AML-193 (cell line): ENCODE measurements around the gene HPN.
"Not testable (repeated sequence)": the region's sequence is repeated elsewhere in the genome, so short reads cannot be mapped to it uniquely, and the experiment has no call there.

ENCODE experiments used
- DNase-seq, 2 experiments: peaks; one replicate each; lab custom pipeline; 2025; lab: John Stamatoyannopoulos, UW

The HPN gene

DNA sequence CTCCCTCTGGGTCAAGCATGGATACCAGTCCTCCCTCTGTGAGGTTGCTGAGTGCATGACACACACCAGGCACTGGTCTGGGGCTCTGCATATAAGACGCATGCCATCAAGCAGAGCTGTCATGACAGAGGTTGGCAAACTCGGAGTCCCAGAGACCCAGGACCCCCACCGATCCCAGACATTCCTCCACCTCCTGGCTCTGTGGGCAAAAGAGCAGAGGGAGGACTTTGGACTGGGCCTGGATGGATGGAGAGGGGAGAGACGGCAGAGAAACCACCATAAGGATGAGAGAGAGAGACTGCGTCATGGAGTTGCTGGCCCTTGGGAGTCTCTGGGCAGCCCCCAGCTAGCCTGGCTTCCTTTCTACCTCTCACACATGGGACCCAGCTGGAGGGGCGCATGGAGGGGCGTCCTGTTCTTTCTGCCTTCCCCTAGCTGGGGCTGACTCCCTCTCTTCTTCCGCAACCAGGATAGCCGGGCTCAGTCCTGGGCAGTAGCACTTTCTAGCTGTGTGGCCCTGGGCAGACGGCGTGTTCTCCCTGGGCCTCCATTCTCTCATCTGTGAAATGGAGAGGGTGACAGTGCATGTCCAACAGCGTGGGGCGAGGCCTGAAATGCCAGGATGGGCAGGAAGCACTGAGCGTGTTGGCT lies 1.6 kb downstream of the HPN start:
- DNase-seq, result no peak

DNA sequence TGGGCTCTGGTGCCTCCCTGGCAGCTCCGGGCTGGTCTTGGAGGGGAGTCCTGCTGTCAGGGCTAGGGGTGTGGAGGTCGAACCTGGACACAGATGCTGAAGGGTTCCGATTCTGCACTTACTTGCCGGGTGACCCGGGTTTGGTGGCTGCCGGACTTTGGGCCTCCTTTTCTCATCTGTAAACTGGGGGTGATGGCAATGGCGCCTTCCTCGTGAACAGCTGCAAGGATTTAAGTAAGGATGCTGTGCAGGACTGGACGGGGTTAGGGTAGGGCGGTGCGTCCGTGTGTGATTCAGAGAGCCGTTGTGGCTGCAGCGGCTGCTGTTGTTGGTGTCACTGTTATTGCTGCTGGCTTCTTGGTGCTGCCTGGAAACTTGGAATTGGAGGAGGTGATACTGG lies 2.4 kb downstream of the HPN start:
- no peak for DNase-seq

DNA sequence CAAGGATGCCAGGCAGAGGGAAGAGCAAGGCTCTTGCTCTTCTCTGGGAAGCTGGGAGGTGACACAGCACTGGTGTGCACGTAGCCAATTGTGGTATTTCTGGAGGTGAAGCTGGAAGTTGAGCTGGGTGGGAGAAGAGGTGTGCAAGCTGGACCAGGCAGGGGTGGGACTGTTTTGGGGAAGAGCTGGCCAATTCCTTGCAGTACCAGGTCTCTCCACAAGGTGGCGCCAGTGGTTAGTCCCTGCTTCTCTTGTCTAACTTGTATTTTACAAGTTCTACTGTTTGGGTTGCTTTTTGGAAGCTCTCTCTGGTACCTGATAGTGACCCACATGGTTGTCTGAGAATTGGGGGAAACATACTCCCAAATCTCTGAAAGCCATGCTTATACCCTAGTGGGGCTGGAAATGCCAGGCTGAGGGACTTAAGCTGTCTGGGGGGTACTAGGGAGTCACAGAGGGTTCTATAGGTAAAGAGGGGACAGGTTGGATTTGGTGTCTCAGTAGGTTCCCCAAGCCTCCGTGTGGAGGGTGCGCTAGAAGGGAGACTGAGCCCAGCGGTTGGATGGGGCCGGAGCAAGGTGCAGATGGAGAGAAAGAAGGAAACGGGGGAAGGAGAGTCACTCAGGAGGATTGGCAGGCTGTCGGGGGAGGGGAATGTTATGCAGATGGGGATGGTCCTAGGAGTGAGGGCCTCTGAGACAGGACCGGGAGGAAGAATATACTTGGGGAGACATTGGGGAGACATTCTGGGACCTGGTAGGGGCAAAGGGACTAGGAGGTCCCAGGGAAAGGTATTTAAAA lies 3.0 kb downstream of the HPN start:
- peak; percentile 12 to 31 for DNase-seq

DNA sequence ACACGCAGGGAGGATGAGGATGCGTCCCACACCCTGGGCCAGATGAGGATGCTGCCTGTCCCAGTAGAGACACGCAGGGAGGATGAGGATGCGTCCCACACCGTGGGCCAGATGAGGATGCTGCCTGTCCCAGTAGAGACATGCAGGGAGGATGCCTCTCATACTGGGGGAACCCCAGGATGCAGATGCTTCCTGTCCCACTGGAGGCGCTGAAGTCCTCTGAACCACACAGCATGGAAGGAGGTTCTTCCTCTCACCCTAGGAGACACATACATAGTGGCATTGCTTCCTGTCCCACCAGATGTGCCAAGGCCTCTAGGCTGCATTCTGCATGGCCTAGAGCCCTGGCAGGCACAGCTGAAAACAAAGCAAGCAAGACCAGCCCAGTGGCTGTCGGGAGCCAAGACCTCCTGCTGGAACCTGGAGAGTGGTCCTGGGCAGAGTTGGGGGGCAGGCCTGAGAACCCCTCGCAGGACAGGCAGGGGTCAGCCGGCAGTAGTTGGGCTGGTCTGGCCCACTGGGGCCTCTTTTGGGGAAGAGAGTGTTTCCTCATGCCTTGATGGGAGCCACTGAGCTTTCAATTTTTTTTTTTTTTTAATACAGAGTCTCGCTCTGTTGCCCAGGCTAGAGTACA lies 4.3 kb downstream of the HPN start:
- DNase-seq, result peak; percentile 70 to 80

DNA sequence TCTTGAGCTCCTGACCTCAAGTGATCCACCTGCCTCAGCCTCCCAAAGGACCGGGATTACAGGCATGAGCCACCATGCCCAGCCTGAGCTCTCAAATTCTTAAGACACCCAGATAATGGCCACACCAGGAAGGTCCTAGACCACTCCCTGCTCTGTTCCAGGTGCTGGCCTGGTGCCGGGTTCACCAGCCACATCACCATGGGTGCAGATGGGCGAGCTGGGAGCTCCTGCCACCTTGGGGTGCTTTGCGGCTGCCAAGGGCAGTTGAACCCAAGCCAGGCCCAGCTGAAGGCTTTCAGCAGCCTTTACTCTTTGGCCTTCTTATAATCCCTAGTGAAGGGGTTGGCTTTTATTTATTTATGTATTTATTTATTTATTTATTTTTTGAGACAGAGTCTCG lies 4.9 kb downstream of the HPN start:
- no peak for DNase-seq

DNA sequence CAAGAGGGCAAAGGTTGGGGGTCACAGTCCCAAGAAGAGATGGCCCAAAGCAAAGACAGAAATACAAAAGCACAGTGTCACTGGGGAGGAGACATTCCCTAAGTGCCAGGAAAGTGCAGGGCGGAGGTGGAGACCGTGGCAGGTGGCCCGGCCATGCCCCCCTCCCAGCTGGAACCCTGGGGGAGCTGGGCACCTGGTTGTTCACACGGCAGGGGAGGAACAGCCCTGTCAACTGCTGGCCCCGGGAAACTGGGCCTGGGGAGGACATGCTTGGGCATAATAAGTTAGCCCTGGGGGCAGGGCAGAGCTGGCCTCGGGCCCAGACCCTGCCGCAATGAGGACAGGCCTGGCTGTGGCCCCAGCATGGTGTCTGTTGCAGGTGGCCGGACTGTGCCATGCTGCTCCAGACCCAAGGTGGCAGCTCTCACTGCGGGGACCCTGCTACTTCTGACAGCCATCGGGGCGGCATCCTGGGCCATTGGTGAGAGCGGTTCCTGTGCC lies 7.4 kb downstream of the HPN start:
- DNase-seq, result no peak

DNA sequence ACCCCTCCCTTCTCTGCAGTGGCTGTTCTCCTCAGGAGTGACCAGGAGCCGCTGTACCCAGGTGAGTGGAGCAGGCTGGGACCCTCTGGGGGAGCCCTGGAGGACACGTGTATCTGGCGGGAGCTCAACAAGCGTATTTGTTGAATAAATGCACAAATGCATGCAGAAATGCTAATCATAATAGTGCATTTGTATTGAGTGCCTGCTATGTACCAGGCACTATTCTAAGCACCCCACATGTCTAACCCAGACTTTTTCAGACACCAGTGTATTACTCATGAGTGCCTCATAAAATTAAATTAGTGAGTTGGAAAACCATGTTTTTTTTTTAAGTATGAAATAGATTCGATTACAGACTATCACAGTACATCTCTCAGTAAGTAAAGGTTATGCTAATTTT lies 7.9 kb downstream of the HPN start:
- DNase-seq, result no peak

DNA sequence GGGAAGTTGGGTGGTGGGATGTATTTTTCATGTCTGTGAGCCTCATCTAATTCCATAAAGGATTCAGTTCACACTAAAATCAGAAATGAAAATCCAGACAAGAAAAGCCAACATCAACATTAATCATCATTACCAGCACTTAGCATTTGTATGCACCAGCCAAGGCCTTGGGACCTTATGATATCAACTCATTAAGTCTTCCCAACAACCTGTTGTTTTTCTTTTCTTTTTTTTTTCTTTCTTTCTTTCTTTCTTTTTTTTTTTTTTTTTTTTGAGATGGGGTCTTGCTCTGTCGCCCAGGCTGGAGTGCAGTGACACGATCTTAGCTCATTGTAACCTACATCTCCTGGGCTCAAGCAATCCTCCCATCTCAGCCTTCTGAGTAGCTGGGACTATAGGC lies 9.1 kb downstream of the HPN start:
- not testable (repeated sequence) for DNase-seq

DNA sequence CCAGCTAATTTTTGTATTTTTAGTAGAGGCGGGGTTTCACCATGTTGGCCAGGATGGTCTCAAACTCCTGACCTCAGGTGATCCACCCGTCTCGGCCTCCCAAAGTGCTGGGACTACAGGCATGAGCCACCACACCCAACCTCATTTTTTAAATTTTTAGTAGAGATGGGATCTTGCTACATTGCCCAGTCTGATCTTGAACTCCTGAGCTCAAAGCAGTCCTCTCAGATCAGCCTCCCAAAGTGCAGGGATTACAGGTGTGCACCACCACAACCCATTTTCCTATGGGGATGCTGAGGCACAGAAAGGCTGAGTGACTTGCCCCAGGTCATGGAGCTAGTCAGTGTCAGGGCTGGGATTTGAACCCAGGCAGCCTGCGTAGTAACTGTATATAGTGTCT lies 9.7 kb downstream of the HPN start:
- DNase-seq, result not testable (repeated sequence)

DNA sequence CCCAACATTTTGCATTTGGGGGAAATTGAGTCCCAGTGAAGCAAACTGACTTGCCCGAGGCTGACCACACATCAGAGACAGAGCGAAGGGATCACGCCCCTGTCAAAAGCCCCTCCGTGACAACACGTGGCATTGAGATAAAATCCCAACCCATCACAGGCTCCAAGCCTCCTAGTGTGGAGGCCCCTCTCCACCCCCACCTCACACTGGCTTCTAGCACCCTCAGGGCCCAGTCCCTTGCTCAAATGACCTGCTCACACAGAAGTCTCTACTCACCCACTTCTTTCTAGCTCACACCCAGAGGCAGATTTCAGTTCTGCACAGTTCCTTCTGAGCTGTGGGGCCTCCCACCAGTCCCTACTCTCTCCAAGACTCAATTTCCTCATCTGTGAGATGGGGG lies 10.3 kb downstream of the HPN start:
- DNase-seq, result no peak

DNA sequence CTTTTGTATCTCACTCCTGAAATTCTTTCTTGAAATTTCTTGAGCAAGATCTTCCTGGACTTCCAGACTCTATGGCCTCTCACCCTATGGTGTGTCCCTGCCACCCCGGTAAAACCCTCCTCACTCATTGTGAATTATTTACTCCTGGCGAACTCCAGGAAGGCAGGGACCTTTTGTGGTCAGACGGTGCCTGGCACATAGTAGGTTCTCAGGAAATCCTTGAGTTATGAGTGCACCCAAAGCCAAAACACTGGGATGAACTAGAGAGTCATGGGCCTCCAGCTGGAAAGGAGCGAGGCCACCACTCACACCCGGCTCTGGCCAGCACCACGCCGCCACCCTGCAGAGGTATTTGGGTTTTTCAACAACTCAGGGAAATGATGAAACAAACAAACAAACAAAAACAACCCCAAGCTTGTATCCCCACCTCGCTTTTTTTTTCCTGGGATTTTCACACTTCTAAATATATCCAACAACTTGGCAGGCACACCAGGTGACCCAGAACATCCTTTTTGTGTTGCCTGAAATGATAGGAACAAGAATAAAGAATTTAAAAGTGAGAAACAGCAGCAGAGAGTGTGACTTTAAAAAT lies 11.2 kb downstream of the HPN start:
- DNase-seq, result no peak

DNA sequence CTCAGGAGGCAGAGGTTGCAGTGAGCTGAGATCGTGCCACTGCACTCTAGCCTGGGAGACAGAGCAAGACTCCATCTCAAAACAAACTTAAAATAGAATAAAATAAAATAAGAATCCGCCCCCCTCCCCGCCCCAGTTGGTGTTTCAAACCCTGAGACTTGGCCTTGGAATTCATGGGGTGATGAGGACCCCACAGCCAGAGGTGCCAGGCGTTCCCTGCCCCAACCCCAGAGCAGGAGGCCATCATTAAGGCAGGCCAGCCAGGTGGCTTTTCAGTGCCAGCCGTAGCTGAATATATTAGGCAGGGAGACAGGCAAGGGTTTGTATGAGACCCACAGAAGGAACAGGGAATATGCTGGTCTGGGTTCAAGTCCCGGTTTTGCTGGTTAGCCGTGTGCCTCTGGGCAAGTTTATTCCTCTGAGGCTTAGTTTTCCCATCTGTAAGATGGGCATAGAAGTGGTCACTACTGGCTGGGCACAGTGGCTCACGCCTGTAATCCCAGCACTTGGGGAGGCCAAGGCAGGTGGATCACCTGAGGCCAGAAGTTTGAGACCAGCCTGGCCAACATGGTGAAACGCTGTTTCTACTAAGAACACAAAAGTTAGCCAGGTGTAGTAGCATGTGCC lies 12.3 kb downstream of the HPN start:
- no peak for DNase-seq

DNA sequence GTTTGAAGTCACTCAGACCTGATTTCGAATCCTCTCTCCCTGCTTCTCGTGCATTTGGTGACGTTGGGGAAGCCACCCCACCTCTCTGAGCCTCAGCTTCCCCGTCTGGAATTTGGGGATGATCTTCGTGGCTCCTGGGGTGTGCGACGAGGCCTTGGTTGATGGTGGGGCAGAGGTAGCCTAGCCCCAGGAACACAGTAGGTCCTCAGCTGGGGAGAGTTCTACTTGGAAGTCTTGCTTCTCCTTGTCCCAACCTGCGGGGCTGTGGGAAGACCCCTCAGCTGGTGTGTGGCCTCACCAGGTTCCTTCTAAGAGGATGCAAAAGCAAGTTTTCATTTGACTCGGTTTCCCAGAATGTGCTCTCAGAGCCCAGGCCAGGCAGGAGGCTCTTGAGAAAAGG lies 13.1 kb downstream of the HPN start:
- no peak for DNase-seq

DNA sequence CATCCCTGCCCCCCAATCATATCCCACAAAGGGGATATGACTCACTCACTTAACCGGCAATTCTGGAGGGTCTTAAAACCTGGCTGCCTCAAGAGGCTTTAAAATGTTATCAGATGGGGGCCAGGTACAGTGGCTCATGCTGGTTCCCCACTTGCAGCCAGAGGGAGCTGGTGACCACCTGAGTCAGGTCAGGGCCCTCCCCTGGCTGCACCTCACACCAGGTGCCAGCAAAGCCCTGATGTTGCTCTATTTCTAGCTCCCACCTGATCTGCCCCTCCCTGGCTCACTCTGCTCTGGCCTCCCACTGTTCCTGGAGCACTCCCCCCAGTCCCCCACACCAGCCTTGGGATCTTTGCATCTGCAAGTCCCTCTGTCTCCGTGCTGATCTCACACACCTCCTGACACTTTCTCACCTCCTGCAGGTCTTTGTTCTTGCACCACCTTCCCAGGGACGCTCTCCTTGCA lies 14.2 kb downstream of the HPN start:
- no peak for DNase-seq

DNA sequence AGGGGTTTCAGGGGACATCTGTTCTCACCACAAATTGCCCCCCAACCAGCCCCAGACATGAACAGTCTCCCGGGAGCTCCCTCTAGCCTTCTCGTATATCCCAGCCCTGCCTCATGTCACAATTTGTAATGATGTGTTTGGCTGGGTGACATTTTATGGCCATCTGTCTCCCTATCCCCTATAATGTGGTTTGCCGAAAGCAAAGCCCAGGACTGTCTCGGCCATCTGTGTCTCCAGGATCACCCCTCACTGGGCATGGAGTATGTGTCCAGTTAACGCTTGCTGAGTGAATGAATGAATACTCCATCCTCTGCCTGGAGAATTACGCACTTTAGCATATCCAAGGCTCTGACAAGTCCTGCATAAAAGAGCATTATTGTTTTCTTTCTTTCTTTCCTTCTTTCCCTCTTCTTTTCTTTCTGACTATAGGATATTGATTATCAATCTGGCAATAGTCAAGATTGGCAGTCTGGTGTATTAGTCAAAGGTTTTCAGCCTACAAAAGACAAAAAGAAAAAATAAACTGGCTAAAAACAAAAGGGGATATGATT lies 15.1 kb downstream of the HPN start:
- DNase-seq, result no peak

DNA sequence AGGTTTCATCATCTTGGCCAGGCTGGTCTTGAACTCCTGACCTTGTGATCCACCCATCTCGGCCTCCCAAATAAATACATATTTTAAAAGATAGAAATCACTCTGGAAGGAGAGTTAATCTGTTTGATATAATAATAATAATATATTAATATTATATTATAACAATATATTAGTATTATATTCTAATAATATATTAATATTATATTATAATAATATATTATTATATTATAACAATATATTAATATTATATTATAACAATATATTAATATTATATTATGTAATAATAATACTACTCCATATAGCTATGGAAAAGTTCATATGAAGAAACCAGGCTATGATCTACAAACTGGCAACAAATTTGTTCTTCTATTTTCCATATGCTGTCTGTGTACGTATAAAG lies 16.8 kb downstream of the HPN start:
- DNase-seq, result no peak

DNA sequence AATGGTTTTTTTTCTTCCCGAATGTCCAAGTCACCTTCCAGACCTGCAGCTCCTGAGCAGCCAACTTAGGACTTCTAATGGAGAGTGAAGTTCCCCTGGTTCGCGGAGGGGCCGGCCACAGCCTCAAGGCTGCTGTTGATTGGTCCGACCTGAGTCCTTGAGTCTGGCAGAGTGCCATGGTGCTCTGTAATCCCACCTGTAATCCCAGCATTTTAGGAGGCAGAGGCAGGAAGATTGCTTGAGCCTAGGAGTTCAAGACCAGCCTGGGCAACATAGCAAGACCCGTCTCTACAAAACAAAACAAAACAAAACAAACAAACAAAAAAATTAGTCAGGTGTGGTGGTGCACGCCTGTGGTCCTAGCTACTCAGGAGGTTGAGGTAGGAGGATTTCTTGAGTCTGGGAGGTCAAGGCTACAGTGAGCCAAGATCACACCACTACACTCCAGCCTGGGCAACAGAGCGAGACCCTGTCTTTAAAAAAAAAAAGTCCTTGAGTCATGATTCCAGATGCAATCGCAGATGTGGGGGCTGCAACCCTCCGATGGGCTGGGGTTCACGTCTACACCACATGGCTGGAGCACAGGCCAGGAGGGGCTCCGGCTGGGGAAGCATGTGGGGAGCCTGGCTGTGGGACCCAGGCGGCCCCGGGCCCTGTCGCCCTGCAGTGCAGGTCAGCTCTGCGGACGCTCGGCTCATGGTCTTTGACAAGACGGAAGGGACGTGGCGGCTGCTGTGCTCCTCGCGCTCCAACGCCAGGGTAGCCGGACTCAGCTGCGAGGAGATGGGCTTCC lies 17.7 kb downstream of the HPN start:
- DNase-seq, result no peak

DNA sequence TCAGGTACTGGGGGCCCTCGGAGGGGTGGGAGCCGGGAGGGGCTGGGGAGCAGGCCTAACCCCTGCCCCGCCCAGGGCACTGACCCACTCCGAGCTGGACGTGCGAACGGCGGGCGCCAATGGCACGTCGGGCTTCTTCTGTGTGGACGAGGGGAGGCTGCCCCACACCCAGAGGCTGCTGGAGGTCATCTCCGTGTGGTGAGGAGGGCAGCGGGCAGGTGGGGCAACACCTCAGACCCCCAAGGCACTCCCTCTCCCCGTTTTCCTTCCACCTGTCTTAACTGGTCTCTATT lies 18.2 kb downstream of the HPN start:
- no peak for DNase-seq

DNA sequence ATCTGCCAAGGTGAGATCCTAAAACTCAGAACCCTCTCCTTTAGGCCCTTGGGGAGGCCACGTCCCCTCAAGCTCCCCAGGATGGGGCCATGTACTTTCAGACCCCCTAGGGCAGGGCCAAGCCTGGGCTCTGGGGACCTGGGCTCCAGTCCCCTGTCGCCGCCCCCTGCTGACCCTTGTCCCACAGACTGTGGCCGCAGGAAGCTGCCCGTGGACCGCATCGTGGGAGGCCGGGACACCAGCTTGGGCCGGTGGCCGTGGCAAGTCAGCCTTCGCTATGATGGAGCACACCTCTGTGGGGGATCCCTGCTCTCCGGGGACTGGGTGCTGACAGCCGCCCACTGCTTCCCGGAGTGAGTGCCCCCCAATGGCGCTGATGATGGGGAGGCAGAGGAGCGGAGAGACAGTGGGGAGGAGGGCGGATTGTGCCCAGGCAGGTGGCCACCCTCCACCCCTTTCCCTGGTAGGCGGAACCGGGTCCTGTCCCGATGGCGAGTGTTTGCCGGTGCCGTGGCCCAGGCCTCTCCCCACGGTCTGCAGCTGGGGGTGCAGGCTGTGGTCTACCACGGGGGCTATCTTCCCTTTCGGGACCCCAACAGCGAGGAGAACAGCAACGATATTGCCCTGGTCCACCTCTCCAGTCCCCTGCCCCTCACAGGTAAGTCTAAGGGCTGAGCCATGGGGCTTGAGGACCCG lies 18.8 kb downstream of the HPN start:
- no peak for DNase-seq

DNA sequence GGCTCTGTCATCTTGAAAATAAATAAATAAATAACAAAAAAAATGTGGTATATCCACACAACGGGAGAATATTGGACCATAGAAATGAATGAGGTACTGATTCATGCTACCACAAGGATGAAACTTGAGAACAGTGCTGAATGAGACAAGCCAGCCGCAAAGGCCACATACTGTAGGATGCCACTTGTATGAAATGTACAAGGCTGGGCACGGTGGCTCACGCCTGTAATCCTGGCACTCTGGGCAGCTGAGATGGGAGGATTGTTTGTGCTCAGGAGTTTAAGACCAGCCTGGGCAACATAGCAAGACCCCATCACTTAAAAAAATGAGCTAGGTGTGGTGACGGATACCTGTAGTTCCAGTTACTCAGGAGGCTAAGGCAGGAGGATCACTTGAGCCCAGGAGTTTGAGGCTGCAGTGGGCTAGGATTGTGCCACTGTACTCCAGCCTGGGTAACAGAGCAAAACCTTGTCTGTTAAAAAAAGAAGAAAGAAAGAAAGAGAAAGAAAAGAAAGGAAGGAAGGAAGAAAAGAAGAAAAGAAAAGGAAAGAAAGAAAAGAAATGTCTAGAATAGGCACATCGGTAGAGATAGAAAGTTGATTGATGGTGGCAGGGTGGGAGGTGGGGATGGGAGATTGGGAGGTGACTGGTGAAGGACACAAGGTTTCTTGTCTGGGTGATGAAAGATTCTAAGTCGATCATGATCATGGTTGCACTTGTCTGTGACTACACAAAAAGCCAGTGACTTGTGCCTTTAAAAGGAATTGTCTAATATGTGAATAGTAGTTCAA lies 20.3 kb downstream of the HPN start:
- no peak for DNase-seq
